GM10847 (cell line): ENCODE measurements around the gene ARSI.

Experiments
- POLR2A ChIP-seq: IDR thresholded peaks from 2 replicates; pipeline ENCODE4 v1.6.1; 2011; ENCODE audit not compliant: insufficient read length; ENCODE audit errors: extremely low read depth

The ARSI gene

GRCh38 chr5:150317048-150318003, 14.6 kb upstream of the ARSI start:
- TF ChIP-seq POLR2A, result no peak

GRCh38 chr5:150316320-150316719, 13.6 kb upstream of the ARSI start:
- no peak for TF ChIP-seq POLR2A

- no peak for TF ChIP-seq POLR2A
Measured at GRCh38 chr5:150315245-150315644, 12.5 kb upstream of the ARSI start.

GRCh38 chr5:150313921-150314716, 11.4 kb upstream of the ARSI start:
- TF ChIP-seq POLR2A, result no peak

GRCh38 chr5:150313501-150313900, 10.8 kb upstream of the ARSI start:
- TF ChIP-seq POLR2A, result no peak

GRCh38 chr5:150312518-150312917, 9.8 kb upstream of the ARSI start:
- no peak for TF ChIP-seq POLR2A

GRCh38 chr5:150311015-150311692, 8.4 kb upstream of the ARSI start:
- TF ChIP-seq POLR2A, result no peak

GRCh38 chr5:150310246-150310645, 7.5 kb upstream of the ARSI start:
- TF ChIP-seq POLR2A, result no peak

- TF ChIP-seq POLR2A, result no peak
Measured at GRCh38 chr5:150309886-150310239, 7.2 kb upstream of the ARSI start.

- TF ChIP-seq POLR2A, result no peak
Measured at GRCh38 chr5:150309101-150309885, 6.6 kb upstream of the ARSI start.

- no peak for TF ChIP-seq POLR2A
Measured at GRCh38 chr5:150307617-150308426, 5.1 kb upstream of the ARSI start.

GRCh38 chr5:150306775-150307174, 4.1 kb upstream of the ARSI start:
- TF ChIP-seq POLR2A, result no peak

GRCh38 chr5:150305557-150305956, 2.9 kb upstream of the ARSI start:
- no peak for TF ChIP-seq POLR2A

GRCh38 chr5:150305095-150305494, 2.4 kb upstream of the ARSI start:
- no peak for TF ChIP-seq POLR2A
